ENCODE results near the gene OR8D4. TPM values are rescaled to one million over a fixed set of nuclear protein-coding genes. Genes with fewer than 3 reads are reported as not detected.

Gene OR8D4
- total and polyA plus RNA-seq, 10 of the 15 experiments (the other 5 are each of a cell fraction or from before 2014, with no cell fraction given) = not detected

- Histone ChIP-seq H4K20me1 (ENCODE audit: control insufficient read depth, insufficient read depth) (no peaks in the 10 kb centered on the region), H3K79me2 (ENCODE audit: control insufficient read depth, insufficient read depth, low read length) (no peaks in the 10 kb centered on the region), H3K9ac (ENCODE audit: control insufficient read depth, insufficient read depth, low read length) (no peak overlapping the region), H3K4me2 (ENCODE audit: control insufficient read depth, insufficient read depth) (no peak overlapping the region), H2AFZ (ENCODE audit: control insufficient read depth, low read depth, low read length) (no peak overlapping the region), H3K36me3 (ENCODE audit: control insufficient read depth in 2 of 2, insufficient read depth in 2 of 2, low read length in 1 of 2) (no peaks in the 10 kb centered on the region), H3K4me1 (ENCODE audit: control insufficient read depth, insufficient read depth, low read length) (no peaks in the 10 kb centered on the region), H3K4me3 (no peak overlapping the region), H3K27me3 (replicated peaks in 1 of 2; ENCODE audit: control insufficient read depth in 2 of 2, insufficient read depth in 2 of 2, low read length in 1 of 2) (no peaks in the 10 kb centered on the region; a peak in 1 of 4 replicates), H3K27ac (ENCODE audit: control insufficient read depth, insufficient read depth) (no peak overlapping the region), H3K9me3 (replicated peaks; ENCODE audit: control insufficient read depth, insufficient read depth, low read length) (no peaks in the 10 kb centered on the region)
- DNase-seq (ENCODE audit: low read depth, low spot score) = no peak
- intact Hi-C loops (cut with micrococcal nuclease; ENCODE audit: unreplicated experiment) (no loop called here), in situ Hi-C loops (cut with MboI) (no loop called here)
- no peak for TF ChIP-seq KAT2A (conservative IDR thresholded peaks at IDR 0.05; ENCODE audit: control insufficient read depth, low read depth, low read length)
- TF ChIP-seq RAD21 (IDR thresholded peaks at IDR 0.05; ENCODE audit: insufficient read depth, low read depth, low read length) = no peak
- TF ChIP-seq BACH1 (IDR thresholded peaks at IDR 0.05; ENCODE audit: borderline replicate concordance) = no peak
- TF ChIP-seq ETV6 (conservative IDR thresholded peaks at IDR 0.05 in 1 of 2, IDR thresholded peaks at IDR 0.05 in 1 of 2; ENCODE audit: borderline replicate concordance in 1 of 2, low read depth in 1 of 2) = no peak
- TF ChIP-seq RB1 (IDR thresholded peaks at IDR 0.05; ENCODE audit: borderline replicate concordance) = no peak
- no peak for TF ChIP-seq IRF3 (IDR thresholded peaks at IDR 0.05)
- TF ChIP-seq BCL11A (IDR thresholded peaks at IDR 0.05; ENCODE audit: low read depth, low read length) = no peak
- no peak for TF ChIP-seq E4F1 (IDR thresholded peaks at IDR 0.05; ENCODE audit: borderline replicate concordance, partially characterized antibody)
- POLR2A ChIA-PET = no interaction called here
- no peak for FAIRE-seq
- RAD21 ChIA-PET (ENCODE audit: unreplicated experiment) = no interaction called here
- CTCF ChIA-PET = no interaction called here
- SMC1A ChIA-PET (ENCODE audit: uncharacterized antibody, unreplicated experiment) = no interaction called here
- no TSS peak for BruUV-seq (replicated peaks)
- no peak for ATAC-seq
- WGBS (ENCODE audit: insufficient coverage, insufficient replicate concordance, low lambda C conversion rate, missing lambda C conversion rate) = 21% methylated on average over 1 of the region's 1 CpG
Measured at GRCh38 chr11:123945132-123945531, 43.2 kb downstream of the OR8D4 start.

All from GM12878 (cell line).